Activated CD8-positive, alpha-beta T cell treated with anti-CD3 and anti-CD28 coated beads for 36 hours (primary cell): ENCODE results near the gene ALKBH4. TPM values are rescaled to one million over a fixed set of nuclear protein-coding genes. Genes with fewer than 3 reads are reported as not detected.
"Not testable (repeated sequence)": the region's sequence is repeated elsewhere in the genome, so short reads cannot be mapped to it uniquely, and the experiment has no call there.

Source experiments
- ATAC-seq: fragments of 200-7000 bp; cut with Tn5 transposase; one replicate; pipeline ENCODE4 v1.10.0; 2021; ENCODE audit warnings: mild to moderate bottlenecking, moderate library complexity
- CTCF ChIA-PET: fragments of 350-600 bp; sonication (Branson Sonifier 250); formaldehyde crosslinking; loops from one replicate; lab custom pipeline; 2021; ENCODE audit warnings: antibody characterized with exemption; lab: Charles Lee
- POLR2A ChIA-PET: fragments of 350-600 bp; sonication (Branson Sonifier 250); formaldehyde crosslinking; loops from one replicate; lab custom pipeline; 2021; ENCODE audit warnings: antibody characterized with exemption; lab: Charles Lee
- DNase-seq: peaks from one replicate; pipeline ENCODE4 v3.0.0-alpha.2; 2020
- H3K27ac Mint-ChIP-seq: one replicate; pipeline ENCODE4 v1.8.0; 2021; ENCODE audit warnings: mild to moderate bottlenecking, mixed read lengths
- H3K27me3 Mint-ChIP-seq: one replicate; pipeline ENCODE4 v1.8.0; 2021; ENCODE audit warnings: mixed read lengths
- H3K36me3 Mint-ChIP-seq: one replicate; pipeline ENCODE4 v1.8.0; 2021; ENCODE audit warnings: low read depth, mixed read lengths
- H3K4me1 Mint-ChIP-seq: one replicate; pipeline ENCODE4 v1.8.0; 2021; ENCODE audit warnings: low read depth, mixed read lengths
- H3K4me3 Mint-ChIP-seq: one replicate; pipeline ENCODE4 v1.8.0; 2021; ENCODE audit warnings: mild to moderate bottlenecking, moderate library complexity, mixed read lengths
- H3K9me3 Mint-ChIP-seq: one replicate; pipeline ENCODE4 v1.8.0; 2021; ENCODE audit warnings: mixed read lengths
- intact Hi-C: fragments of 100-400 bp; cut with micrococcal nuclease; formaldehyde crosslinking; loops from one replicate; pipeline ENCODE4 v1.10.0; 2022
- total RNA-seq, 2 experiments: library from RNA; stranded (reverse); gene quantifications; one replicate each; pipeline ENCODE4 v1.2.3, GENCODE V29; 2021
- TF ChIP-seq, protein P1 (sequence below): fragments of 200-600 bp; IDR thresholded peaks from one replicate; pipeline ENCODE4 v1.8.0; 2022; ENCODE audit warnings: antibody characterized with exemption, mild to moderate bottlenecking

Gene ALKBH4
- total RNA-seq, 2 experiments from 2014 or later = 6.0 to 6.9 TPM

- H3K36me3 Mint-ChIP-seq = peaks cover 2% of the 10 kb centered on the region
- H3K27ac Mint-ChIP-seq = no peak overlapping the region
- CTCF ChIA-PET = interaction anchor here (1.2 kb wide), 1 partner anchor 13 kb away, joined by 3 read pairs; no protein-coding TSS in a partner anchor
- H3K4me3 Mint-ChIP-seq = no peak overlapping the region
- POLR2A ChIA-PET = interaction anchor here (0.9 kb wide), 1 partner anchor 10 kb away, joined by 3 read pairs; no protein-coding TSS in a partner anchor
- ATAC-seq (no peak), DNase-seq (no peak)
- no peaks in the 10 kb centered on the region for H3K27me3 Mint-ChIP-seq
- no peaks in the 10 kb centered on the region for H3K9me3 Mint-ChIP-seq
- H3K4me1 Mint-ChIP-seq = peaks cover 7% of the 10 kb centered on the region
- TF ChIP-seq, protein P1, sequence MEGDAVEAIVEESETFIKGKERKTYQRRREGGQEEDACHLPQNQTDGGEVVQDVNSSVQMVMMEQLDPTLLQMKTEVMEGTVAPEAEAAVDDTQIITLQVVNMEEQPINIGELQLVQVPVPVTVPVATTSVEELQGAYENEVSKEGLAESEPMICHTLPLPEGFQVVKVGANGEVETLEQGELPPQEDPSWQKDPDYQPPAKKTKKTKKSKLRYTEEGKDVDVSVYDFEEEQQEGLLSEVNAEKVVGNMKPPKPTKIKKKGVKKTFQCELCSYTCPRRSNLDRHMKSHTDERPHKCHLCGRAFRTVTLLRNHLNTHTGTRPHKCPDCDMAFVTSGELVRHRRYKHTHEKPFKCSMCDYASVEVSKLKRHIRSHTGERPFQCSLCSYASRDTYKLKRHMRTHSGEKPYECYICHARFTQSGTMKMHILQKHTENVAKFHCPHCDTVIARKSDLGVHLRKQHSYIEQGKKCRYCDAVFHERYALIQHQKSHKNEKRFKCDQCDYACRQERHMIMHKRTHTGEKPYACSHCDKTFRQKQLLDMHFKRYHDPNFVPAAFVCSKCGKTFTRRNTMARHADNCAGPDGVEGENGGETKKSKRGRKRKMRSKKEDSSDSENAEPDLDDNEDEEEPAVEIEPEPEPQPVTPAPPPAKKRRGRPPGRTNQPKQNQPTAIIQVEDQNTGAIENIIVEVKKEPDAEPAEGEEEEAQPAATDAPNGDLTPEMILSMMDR = no peak
- intact Hi-C loops = loop anchor here (10.0 kb wide), 1 partner anchor 173 kb away; the partner anchor contains the start of gene SH2B2
These were observed 7.2 kb downstream of the ALKBH4 start for GRCh38 chr7:102457352-102457924.

GRCh38 chr7:102456327-102456726 lies 8.3 kb downstream of the ALKBH4 start:
- no peak for ATAC-seq
- intact Hi-C loops = loop anchor here (10.0 kb wide), 1 partner anchor 172 kb away; the partner anchor contains the start of gene SH2B2
- Mint-ChIP-seq H3K4me1 (peaks cover 4% of the 10 kb centered on the region), H3K27me3 (no peaks in the 10 kb centered on the region), H3K9me3 (no peaks in the 10 kb centered on the region), H3K4me3 (no peak overlapping the region), H3K36me3 (peaks cover 2% of the 10 kb centered on the region), H3K27ac (no peak overlapping the region)
- no peak for DNase-seq
- TF ChIP-seq, protein P1 = no peak
- ChIA-PET POLR2A (interaction anchor here (1.0 to 4.2 kb wide), 3 partner anchors 9 to 60 kb away, joined by 3 to 17 read pairs (median 4); partner anchors contain the start of genes ALKBH4 and LRWD1), CTCF (interaction anchor here (1.2 kb wide), 1 partner anchor 44 kb away, joined by 4 read pairs; no protein-coding TSS in a partner anchor)

DNA sequence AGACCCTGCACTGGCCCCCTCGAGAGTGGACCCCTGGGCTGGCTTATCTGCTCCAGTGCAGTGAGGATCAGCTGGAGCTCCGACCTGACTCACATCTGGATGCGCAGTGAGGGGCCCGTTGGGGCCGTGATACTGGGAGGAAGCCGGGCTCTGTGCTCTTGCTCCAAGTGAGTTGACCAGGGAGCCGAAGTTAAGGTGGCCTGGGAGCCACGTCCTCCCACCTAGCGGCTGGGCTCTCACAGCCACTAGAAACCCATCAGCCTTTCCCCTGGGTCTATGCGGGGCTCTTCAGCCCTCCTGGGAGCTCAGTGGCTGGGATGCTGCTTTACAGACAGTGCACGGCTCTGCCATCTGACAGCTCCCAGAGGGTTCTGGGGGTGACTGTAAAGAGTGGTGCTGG lies 9.1 kb downstream of the ALKBH4 start:
- Mint-ChIP-seq H3K36me3 (peaks cover 2% of the 10 kb centered on the region), H3K27ac (no peak overlapping the region), H3K4me3 (no peak overlapping the region), H3K9me3 (no peaks in the 10 kb centered on the region), H3K4me1 (peaks cover 1% of the 10 kb centered on the region), H3K27me3 (no peaks in the 10 kb centered on the region)
- ChIA-PET POLR2A (interaction anchor here (1.0 to 4.2 kb wide), 3 partner anchors 10 to 59 kb away, joined by 3 to 17 read pairs (median 4); partner anchors contain the start of genes ALKBH4 and LRWD1), CTCF (interaction anchor here (0.9 to 1.2 kb wide), 2 partner anchors 43 to 51 kb away, joined by 3 to 4 read pairs; no protein-coding TSS in a partner anchor)
- DNase-seq (no peak), ATAC-seq (no peak)
- intact Hi-C loops = loop anchor here (10.0 kb wide), 1 partner anchor 171 kb away; the partner anchor contains the start of gene SH2B2
- TF ChIP-seq, protein P1 = no peak

DNA sequence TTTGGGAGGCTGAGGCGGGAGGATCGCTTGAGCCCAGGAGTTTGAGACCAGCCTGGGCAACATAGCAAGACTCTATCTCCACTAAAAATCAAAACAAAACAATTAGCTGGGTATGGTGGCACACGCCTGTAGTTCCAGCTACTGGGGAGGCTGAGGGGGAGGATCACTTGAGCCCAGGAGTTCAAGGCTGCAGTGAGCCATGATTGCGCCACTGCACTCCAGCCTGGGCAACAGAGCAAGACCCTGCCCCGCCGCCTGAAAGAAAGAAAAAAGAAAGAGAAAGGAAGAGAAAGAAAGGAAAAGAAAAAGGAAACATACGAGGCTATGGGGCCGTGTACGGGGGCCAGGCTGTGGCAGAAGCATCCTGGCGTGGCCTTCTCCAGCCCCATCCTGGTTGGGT lies 9.7 kb downstream of the ALKBH4 start:
- H3K9me3 Mint-ChIP-seq, H3K27me3 Mint-ChIP-seq, ATAC-seq, H3K4me3 Mint-ChIP-seq, H3K36me3 Mint-ChIP-seq, DNase-seq, H3K27ac Mint-ChIP-seq, H3K4me1 Mint-ChIP-seq: not testable (repeated sequence)
- ChIA-PET POLR2A (interaction anchor here (4.2 kb wide), 1 partner anchor 11 kb away, joined by 17 read pairs; the partner anchor contains the start of genes ALKBH4 and LRWD1), CTCF (interaction anchor here (0.9 to 1.5 kb wide), 3 partner anchors 43 to 63 kb away, joined by 3 read pairs; no protein-coding TSS in a partner anchor)
- intact Hi-C loops = loop anchor here (5.0 to 10.0 kb wide), 2 partner anchors 53 to 170 kb away; partner anchors contain the start of gene SH2B2

DNA sequence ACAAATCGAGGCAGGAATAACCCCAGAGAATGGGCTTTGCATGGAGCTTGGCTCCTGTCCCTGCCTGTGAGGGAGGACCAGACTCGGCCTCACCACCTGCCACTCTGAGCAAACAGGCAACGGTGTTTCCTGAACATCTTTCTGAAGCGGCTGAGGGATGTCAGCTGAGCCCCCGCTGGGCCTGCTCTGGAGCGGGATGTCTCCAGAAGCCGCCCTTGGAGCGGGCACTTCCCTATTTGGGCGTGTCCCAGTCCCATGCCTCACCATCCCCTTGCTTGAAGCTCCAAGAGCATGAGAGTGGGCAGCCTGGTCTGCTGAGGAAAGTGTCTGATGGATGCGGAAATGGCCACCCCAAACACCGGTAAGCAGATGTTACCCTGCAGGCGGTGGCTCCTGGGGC lies 10.2 kb downstream of the ALKBH4 start:
- no peak for ATAC-seq
- Mint-ChIP-seq H3K4me3 (no peak overlapping the region), H3K9me3 (no peaks in the 10 kb centered on the region), H3K27me3 (no peaks in the 10 kb centered on the region), H3K4me1 (peaks cover 4% of the 10 kb centered on the region), H3K27ac (no peak overlapping the region), H3K36me3 (peaks cover 2% of the 10 kb centered on the region)
- TF ChIP-seq, protein P1 = no peak
- ChIA-PET POLR2A (interaction anchor here (4.2 kb wide), 1 partner anchor 11 kb away, joined by 17 read pairs; the partner anchor contains the start of genes ALKBH4 and LRWD1), CTCF (interaction anchor here (1.4 to 1.5 kb wide), 2 partner anchors 42 to 63 kb away, joined by 3 read pairs; no protein-coding TSS in a partner anchor)
- intact Hi-C loops = loop anchor here (5.0 to 10.0 kb wide), 2 partner anchors 52 to 170 kb away; partner anchors contain the start of gene SH2B2
- no peak for DNase-seq
